Testis (tissue), 2 donors: ENCODE results near the gene AUP1.

Experiments
- CTCF ChIP-seq, 3 experiments: fragments of 450-650 bp in 2 of 3; fragments of 200-600 bp in 1 of 3; sonication (generic) in 1 of 3; IDR thresholded peaks; one replicate each; pipeline ENCODE4 v1.5.1; 2016 to 2019; ENCODE audit warnings: antibody characterized with exemption in 3 of 3, mild to moderate bottlenecking in 2 of 3, moderate library complexity in 1 of 3
- POLR2A ChIP-seq: fragments of 450-650 bp; IDR thresholded peaks from one replicate; pipeline ENCODE4 v1.6.1; 2017; ENCODE audit warnings: antibody characterized with exemption, mild to moderate bottlenecking, moderate library complexity

DNA sequence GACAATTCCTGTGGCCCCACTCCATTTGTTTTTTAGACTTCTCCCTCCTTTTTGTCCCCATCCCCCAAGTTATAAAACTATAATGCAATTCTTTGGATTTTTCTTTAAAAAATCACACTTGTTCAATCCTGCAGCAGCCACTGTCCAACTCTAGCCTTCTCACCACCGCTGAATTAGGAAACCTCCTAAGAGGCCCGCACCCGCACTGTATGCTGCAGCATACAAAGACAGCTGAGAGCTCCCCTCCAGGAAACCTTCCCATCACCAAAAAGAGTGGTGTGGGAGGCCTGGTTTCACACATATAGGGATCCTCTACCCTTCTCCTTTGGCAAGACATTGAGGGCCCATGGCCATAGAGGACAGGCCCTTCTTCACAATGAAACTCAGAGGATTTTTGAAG lies 24.9 kb downstream of the AUP1 start:
- TF ChIP-seq CTCF (IDR thresholded peaks at IDR 0.05) (no peak), POLR2A (no peak)
